OCI-LY3 (cell line): ENCODE measurements around the gene UBALD2.
A peak's percentile ranks its signal among the peaks of the same experiment; 100 is the strongest.

Experiments used
- H2AFZ ChIP-seq: fragments of 200-600, 300-600 bp; shearing (Covaris generic); 2 replicates; pipeline ENCODE4 v1.6.0; 2014; ENCODE audit warnings: antibody characterized with exemption, low read depth, low read length
- H3K27ac ChIP-seq: fragments of 200-600, 300-600 bp; sonication (generic); 2 replicates; pipeline ENCODE4 v1.5.1; 2014; ENCODE audit warnings: mild to moderate bottlenecking, low read length, moderate library complexity, mixed read lengths
- H3K27me3 ChIP-seq: fragments of 200-600, 300-600 bp; sonication (generic); 2 replicates; pipeline ENCODE4 v1.6.1; 2014; ENCODE audit warnings: low read depth, low read length, mixed read lengths
- H3K36me3 ChIP-seq: fragments of 200-600, 300-600 bp; sonication (generic); replicated peaks from 2 replicates; pipeline ENCODE3; 2014; ENCODE audit warnings: low read depth, low read length, mixed read lengths
- H3K4me1 ChIP-seq: fragments of 300-600, 200-600 bp; sonication (generic); 2 replicates; pipeline ENCODE4 v1.6.1; 2014; ENCODE audit warnings: low read length, mixed read lengths
- H3K4me2 ChIP-seq: fragments of 200-600, 300-600 bp; sonication (generic); 2 replicates; pipeline ENCODE4 v1.6.1; 2014; ENCODE audit warnings: low read length, mixed read lengths
- H3K4me3 ChIP-seq: fragments of 300-600, 200-600 bp; sonication (generic); 2 replicates; pipeline ENCODE4 v1.5.1; 2014; ENCODE audit warnings: antibody characterized with exemption, mild to moderate bottlenecking, low read length, moderate library complexity
- H3K79me2 ChIP-seq: fragments of 300-600, 200-600 bp; shearing (Covaris generic); 2 replicates; pipeline ENCODE4 v1.6.1; 2014; ENCODE audit warnings: mild to moderate bottlenecking, low read length, mixed read lengths
- H3K9ac ChIP-seq: fragments of 300-600, 200-600 bp; shearing (Covaris generic); 2 replicates; pipeline ENCODE4 v1.6.0; 2014; ENCODE audit warnings: mild to moderate bottlenecking, low read length, moderate library complexity
- H3K9me3 ChIP-seq: fragments of 200-600, 300-600 bp; shearing (Covaris generic); 2 replicates; pipeline ENCODE4 v1.6.1; 2014; ENCODE audit warnings: low read length, mixed read lengths; ENCODE audit not compliant: insufficient read depth
- H4K20me1 ChIP-seq: fragments of 200-600, 300-600 bp; sonication (generic); 2 replicates; pipeline ENCODE4 v1.6.1; 2016; ENCODE audit warnings: low read length, mixed read lengths; ENCODE audit not compliant: insufficient read depth
- CTCF ChIP-seq: fragments of 200-600, 300-600 bp; sonication (generic); IDR thresholded peaks from 2 replicates; pipeline ENCODE4 v1.5.1; 2014; ENCODE audit warnings: antibody characterized with exemption, low read length, low read depth
- EZH2phosphoT487 ChIP-seq: fragments of 200-600 bp; shearing (Covaris generic); IDR thresholded peaks from 2 replicates; pipeline ENCODE4 v1.6.1; 2018; ENCODE audit warnings: antibody characterized with exemption, mixed run types, low read depth

Gene UBALD2

GRCh38 chr17:76270770-76271668 is 5.9 kb downstream of the UBALD2 start:
- H3K9ac ChIP-seq = peak overlapping the region; percentile 95
- TF ChIP-seq EZH2phosphoT487 (no peak), CTCF (no peak)
- peaks cover 54% of the 10 kb centered on the region for H3K79me2 ChIP-seq
- peak overlapping the region; percentile 94 for H3K27ac ChIP-seq
- peaks cover 33% of the 10 kb centered on the region for H3K36me3 ChIP-seq
- peak overlapping the region; percentile 91 for H3K4me2 ChIP-seq
- no peak overlapping the region for H2AFZ ChIP-seq
- H3K27me3 ChIP-seq = no peaks in the 10 kb centered on the region
- peaks cover 81% of the 10 kb centered on the region for H3K4me1 ChIP-seq
- H3K9me3 ChIP-seq = no peaks in the 10 kb centered on the region
- peaks cover 11% of the 10 kb centered on the region; the same call in 1 of the 2 replicates for H4K20me1 ChIP-seq
- H3K4me3 ChIP-seq = peak overlapping the region; percentile 68

- peak overlapping the region; percentile 95 for H3K9ac ChIP-seq
- no peaks in the 10 kb centered on the region for H3K27me3 ChIP-seq
- H3K4me2 ChIP-seq = peak overlapping the region; percentile 91
- TF ChIP-seq CTCF = peak; percentile 18; the same call in 1 of the 2 replicates
- TF ChIP-seq EZH2phosphoT487 = no peak
- H3K9me3 ChIP-seq = no peaks in the 10 kb centered on the region
- peaks cover 11% of the 10 kb centered on the region; the same call in 1 of the 2 replicates for H4K20me1 ChIP-seq
- no peak overlapping the region for H2AFZ ChIP-seq
- peaks cover 24% of the 10 kb centered on the region for H3K36me3 ChIP-seq
- peaks cover 86% of the 10 kb centered on the region for H3K4me1 ChIP-seq
- H3K27ac ChIP-seq = peak overlapping the region; percentile 94
- H3K79me2 ChIP-seq = peaks cover 45% of the 10 kb centered on the region
- H3K4me3 ChIP-seq = peak overlapping the region; percentile 68
These were observed 6.8 kb downstream of the UBALD2 start for GRCh38 chr17:76271669-76272540.

DNA sequence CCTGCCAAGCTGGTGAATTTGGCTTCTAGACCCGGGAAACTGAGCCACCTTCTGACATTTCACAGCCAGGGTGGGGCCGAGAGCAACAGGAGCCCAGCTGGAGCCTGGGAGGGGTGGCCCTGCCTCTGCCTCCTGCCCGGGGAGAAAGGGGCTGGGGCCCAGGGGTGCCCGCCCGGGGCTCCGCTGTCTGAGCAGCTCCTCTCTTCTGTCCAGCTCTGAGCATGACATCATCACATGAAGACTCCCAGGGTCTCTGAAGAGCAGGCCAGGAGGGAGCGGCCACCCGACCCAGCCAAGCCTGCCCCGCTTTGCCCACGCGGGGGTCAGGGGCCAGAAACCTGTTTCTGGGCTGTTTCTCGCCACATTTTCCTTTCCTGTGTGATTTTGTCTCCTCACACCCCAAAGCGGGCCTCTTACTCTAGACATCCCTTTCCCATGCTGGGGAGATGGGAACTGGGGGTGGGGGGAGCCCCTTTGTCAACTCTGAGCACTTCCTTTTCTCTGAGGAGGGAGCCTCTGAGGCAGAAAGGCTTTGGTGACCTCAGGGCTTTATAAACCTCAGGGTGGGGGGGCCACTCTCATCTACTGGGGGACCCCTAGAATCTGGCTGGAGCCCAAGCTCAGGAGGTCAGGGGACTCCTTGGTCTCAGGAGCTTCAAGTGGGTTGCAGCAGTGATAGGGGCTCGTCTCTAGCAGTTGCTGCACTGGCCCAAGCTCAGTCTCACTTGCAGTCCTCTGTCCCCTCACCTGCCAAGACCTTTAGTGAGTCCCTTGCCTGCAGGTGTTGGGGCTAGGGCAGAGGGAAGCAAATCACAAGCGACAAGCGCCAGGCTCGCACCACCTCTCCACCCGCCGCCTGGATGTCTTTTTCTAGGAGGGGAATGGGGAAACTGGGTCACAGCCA is 7.6 kb downstream of the UBALD2 start:
- Histone ChIP-seq H3K4me3 (peak overlapping the region; percentile 51), H3K9me3 (no peaks in the 10 kb centered on the region), H3K36me3 (peaks cover 18% of the 10 kb centered on the region), H3K27me3 (no peaks in the 10 kb centered on the region), H2AFZ (no peak overlapping the region), H3K79me2 (peaks cover 36% of the 10 kb centered on the region), H3K4me2 (peak overlapping the region; percentile 67), H4K20me1 (peaks cover 11% of the 10 kb centered on the region; the same call in 1 of the 2 replicates), H3K27ac (peak overlapping the region; percentile 94), H3K9ac (peak overlapping the region; percentile 78), H3K4me1 (peaks cover 84% of the 10 kb centered on the region)
- TF ChIP-seq EZH2phosphoT487 (no peak), CTCF (no peak)
